AG10803 (cell line): ENCODE measurements around the gene IL1R2.

Experiments used
- DNase-seq: peaks from one replicate; pipeline ENCODE4 v3.0.0; 2010; ENCODE audit warnings: low read depth
- H3K4me3 ChIP-seq: 2 replicates; pipeline ENCODE4 v1.5.1; 2011; ENCODE audit warnings: mild to moderate bottlenecking, low read length, control low read depth
- TF ChIP-seq, protein P1 (sequence below): conservative IDR thresholded peaks from 2 replicates; pipeline ENCODE4 v1.5.1; 2011; ENCODE audit warnings: mild to moderate bottlenecking, low read length, control low read depth, inconsistent platforms

Gene IL1R2

DNA sequence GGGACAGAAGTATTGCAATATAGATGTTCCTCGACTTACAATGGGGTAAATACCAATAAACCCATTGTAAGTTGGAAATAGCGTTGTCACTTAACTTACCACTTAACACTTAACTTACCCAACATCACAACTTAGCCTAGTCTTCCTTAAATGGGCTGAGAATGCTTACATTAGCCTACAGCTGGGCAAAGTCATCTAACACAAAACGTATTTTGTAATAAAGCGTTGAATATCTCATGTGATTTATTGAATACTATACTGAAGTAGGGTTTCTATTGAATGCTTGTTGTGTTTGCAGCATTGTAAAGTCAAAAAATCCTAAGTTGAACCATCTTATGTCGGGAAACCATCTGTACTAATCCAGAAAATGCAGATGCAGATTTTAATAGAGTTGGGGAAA is 23.6 kb downstream of the IL1R2 start:
- TF ChIP-seq, protein P1, sequence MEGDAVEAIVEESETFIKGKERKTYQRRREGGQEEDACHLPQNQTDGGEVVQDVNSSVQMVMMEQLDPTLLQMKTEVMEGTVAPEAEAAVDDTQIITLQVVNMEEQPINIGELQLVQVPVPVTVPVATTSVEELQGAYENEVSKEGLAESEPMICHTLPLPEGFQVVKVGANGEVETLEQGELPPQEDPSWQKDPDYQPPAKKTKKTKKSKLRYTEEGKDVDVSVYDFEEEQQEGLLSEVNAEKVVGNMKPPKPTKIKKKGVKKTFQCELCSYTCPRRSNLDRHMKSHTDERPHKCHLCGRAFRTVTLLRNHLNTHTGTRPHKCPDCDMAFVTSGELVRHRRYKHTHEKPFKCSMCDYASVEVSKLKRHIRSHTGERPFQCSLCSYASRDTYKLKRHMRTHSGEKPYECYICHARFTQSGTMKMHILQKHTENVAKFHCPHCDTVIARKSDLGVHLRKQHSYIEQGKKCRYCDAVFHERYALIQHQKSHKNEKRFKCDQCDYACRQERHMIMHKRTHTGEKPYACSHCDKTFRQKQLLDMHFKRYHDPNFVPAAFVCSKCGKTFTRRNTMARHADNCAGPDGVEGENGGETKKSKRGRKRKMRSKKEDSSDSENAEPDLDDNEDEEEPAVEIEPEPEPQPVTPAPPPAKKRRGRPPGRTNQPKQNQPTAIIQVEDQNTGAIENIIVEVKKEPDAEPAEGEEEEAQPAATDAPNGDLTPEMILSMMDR: no peak
- no peak for DNase-seq
- no peak overlapping the region for H3K4me3 ChIP-seq

DNA sequence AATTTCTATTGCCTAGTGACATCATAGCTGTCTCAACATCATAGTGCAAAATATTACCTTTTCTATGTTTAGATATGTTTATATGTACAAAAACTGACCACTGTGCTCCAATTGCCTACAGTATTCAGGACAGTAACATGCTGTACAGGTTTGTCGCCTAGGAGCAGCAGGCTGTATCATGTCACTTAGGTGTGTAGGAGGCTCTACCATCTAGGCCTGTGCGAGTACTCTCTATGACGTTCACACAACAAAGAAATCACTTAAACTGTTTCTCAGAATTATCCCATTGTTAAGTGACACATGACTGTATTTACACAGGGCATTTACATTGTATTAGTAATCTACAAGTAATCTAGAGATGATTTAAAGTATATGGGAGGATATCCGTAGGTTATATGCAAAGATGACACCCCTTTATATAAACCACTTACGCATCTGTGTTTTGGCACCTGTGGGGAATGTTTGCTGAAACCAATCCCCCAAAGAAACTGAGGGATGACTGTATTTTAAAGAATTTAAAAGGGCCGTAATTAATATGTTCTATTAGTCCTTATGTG is 24.7 kb downstream of the IL1R2 start:
- TF ChIP-seq, protein P1: no peak
- no peak overlapping the region for H3K4me3 ChIP-seq
- no peak for DNase-seq

DNA sequence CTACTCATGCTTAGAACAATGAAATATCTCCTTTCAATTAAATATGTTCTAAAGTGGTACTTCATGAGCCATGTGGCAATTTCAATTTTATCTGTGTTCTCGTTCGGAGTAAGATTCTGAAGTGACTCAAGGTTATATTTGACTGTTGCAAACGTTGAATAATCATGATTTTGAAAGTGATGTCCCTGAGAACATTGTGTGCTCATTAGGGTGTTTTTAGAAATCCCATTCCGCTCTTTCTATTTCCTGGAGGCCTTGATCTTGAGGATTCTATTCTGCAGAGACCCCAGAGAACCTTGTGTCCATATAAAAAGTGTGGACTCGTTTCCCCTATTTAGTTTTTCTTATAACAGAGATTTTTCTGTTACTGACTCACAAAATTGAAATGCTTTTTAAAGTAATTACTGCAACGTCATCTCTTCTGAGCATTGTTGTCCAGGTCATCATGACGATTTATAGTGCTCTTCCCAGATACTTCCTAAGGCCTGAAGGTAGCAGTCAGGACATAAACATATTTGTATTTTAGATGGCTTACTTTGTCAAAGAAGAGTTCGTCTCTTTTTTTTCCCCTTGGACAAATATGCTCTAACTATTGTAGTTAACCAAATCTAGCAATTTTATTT is 27.2 kb downstream of the IL1R2 start:
- H3K4me3 ChIP-seq: no peak overlapping the region
- TF ChIP-seq, protein P1: no peak
- no peak for DNase-seq

DNA sequence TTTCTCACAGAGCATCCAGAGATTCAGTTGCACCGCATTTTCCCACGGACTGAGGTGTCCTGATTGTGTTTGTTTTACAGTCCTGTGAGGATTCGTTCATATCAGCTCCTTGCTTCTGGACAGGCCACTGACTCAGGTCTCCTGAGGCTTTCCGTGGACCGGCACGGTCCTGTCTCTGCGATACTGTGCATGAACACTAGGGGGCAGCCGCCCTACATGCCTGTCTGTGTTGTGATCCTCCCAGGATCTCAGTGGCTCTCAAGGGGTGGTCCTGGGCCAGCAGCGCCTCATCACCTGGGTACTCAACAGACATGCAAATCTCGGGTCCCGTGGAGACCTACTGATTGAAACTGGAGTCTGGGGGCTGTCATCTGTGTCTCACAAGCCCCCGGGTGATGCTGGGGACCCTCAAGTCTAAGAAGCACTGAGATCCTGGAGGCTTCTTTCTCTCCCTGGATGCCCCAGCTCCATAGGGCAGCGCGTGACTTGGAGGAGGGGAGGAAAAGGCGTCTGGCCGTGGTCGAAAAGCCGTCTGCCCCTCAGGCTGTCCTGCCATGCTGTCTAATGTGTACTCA is 28.9 kb downstream of the IL1R2 start:
- DNase-seq: peak; percentile 85
- TF ChIP-seq, protein P1: peak; percentile 99
- H3K4me3 ChIP-seq: no peak overlapping the region

DNA sequence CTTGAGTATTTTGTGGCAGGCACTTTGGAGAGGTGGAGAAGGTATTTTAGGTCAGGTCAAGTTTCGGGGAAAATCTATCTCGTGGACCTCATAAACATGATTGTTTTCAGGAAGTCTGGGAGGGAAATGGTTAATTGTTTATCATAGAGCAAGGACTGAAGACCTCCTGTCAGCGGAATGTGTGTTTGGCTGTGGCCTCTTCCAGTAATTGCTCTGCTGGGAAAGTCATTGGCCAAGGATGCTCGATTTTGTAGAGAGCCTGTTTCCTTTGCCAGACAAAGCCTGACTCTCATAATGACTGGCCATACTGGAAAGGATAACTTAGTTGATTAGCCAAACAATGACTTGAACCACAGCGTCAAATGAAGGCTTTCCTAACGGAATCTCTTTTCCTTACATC is 30.0 kb downstream of the IL1R2 start:
- TF ChIP-seq, protein P1: no peak
- peak; percentile 74 for DNase-seq
- H3K4me3 ChIP-seq: no peak overlapping the region

DNA sequence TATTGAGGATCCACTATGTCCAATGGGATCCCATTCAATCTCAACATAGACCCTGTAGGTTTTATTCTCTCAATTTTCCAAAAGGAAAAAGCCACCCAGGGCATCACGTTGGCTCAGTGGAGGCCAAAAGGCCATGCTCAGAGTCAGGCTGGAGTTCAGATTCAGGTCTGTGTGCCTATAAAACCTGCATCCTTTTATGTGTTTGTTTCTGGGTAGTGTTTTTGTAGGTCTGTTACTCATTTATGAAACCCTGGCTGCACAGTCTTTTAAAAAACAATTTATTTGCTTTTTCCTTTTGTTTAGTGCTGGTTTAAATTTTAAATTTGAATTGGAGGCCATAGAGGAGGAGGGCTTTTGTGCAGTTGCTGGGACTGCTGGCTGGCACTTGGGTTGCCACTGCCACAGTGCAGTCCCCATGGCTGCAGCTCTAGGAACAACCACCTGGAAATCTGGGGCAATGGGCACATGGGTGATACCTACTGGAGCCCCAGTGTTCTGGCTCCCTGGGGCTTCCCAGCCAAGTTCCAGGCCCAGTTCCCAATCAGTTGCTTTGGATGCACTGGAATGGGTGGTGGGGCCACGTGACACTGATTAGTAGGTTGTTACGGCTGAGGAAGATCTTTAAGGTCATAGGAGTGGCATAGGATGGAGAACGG is 31.3 kb downstream of the IL1R2 start:
- no peak for DNase-seq
- H3K4me3 ChIP-seq: no peak overlapping the region
- TF ChIP-seq, protein P1: no peak
